Measurements from ENCODE around the gene SAFB.

SAFB gene

GRCh38 chr19:5637971-5638370, 15.1 kb downstream of the SAFB start (continued):
- no peak for TF ChIP-seq ZNF565 (CRISPR knock-in tag; conservative IDR thresholded peaks at IDR 0.05; ENCODE audit: low read depth)
- TF ChIP-seq ZFP3 (CRISPR knock-in tag; IDR thresholded peaks at IDR 0.05) = no peak
- no peak for TF ChIP-seq ZNF8 (CRISPR knock-in tag; IDR thresholded peaks at IDR 0.05)
- TF ChIP-seq TCF4 (CRISPR knock-in tag; IDR thresholded peaks at IDR 0.05; ENCODE audit: borderline replicate concordance) = no peak

DNA sequence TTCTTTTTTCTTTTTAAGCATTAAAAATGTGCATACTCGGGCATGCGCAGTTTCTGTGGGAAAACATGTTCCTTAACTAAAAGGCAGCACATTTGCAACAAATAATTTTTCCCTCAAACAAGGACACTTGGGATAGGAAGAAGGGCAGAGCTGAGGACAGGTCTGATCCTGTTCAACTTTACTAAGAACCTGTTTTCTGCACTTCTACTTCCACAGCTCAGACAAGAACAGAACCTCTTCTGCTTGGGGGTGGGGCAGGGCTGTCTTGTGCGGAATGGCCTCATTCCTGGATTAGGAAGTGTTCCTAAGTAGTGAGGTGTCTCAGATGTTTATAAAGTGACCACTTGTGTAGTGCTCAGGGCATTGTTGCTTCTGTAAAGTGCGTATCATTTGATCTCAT, 18.3 kb downstream of the SAFB start:
- TF ChIP-seq POU6F1 (CRISPR knock-in tag; IDR thresholded peaks at IDR 0.05; ENCODE audit: borderline replicate concordance, low read depth) (no peak), ISL1 (CRISPR knock-in tag; IDR thresholded peaks at IDR 0.05) (no peak), ESRRG (CRISPR knock-in tag; IDR thresholded peaks at IDR 0.05) (no peak), TOX (CRISPR knock-in tag; IDR thresholded peaks at IDR 0.05; ENCODE audit: borderline replicate concordance) (no peak), SNAI2 (CRISPR knock-in tag; IDR thresholded peaks at IDR 0.05) (no peak), BACH2 (CRISPR knock-in tag; IDR thresholded peaks at IDR 0.05; ENCODE audit: borderline replicate concordance) (no peak), TSHZ2 (CRISPR knock-in tag; IDR thresholded peaks at IDR 0.05) (no peak), CSDC2 (CRISPR knock-in tag; IDR thresholded peaks at IDR 0.05) (no peak), CSRNP3 (CRISPR knock-in tag; IDR thresholded peaks at IDR 0.05) (no peak), ZFP30 (CRISPR knock-in tag; IDR thresholded peaks at IDR 0.05) (no peak), PPARA (CRISPR knock-in tag; IDR thresholded peaks at IDR 0.05; ENCODE audit: borderline replicate concordance) (no peak), GLIS3 (CRISPR knock-in tag; IDR thresholded peaks at IDR 0.05) (no peak), ZNF70 (CRISPR knock-in tag; IDR thresholded peaks at IDR 0.05) (no peak), ZFP3 (CRISPR knock-in tag; IDR thresholded peaks at IDR 0.05) (no peak), ZC3H10 (CRISPR knock-in tag; IDR thresholded peaks at IDR 0.05) (no peak), TCF4 (CRISPR knock-in tag; IDR thresholded peaks at IDR 0.05; ENCODE audit: borderline replicate concordance) (no peak), ARNTL (CRISPR knock-in tag; IDR thresholded peaks at IDR 0.05; ENCODE audit: borderline replicate concordance, low read depth) (no peak), RARB (CRISPR knock-in tag; IDR thresholded peaks at IDR 0.05) (no peak), ZNF8 (CRISPR knock-in tag; IDR thresholded peaks at IDR 0.05) (no peak)
- TF ChIP-seq, protein P1, sequence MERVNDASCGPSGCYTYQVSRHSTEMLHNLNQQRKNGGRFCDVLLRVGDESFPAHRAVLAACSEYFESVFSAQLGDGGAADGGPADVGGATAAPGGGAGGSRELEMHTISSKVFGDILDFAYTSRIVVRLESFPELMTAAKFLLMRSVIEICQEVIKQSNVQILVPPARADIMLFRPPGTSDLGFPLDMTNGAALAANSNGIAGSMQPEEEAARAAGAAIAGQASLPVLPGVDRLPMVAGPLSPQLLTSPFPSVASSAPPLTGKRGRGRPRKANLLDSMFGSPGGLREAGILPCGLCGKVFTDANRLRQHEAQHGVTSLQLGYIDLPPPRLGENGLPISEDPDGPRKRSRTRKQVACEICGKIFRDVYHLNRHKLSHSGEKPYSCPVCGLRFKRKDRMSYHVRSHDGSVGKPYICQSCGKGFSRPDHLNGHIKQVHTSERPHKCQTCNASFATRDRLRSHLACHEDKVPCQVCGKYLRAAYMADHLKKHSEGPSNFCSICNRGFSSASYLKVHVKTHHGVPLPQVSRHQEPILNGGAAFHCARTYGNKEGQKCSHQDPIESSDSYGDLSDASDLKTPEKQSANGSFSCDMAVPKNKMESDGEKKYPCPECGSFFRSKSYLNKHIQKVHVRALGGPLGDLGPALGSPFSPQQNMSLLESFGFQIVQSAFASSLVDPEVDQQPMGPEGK (CRISPR knock-in tag; IDR thresholded peaks at IDR 0.05; ENCODE audit: borderline replicate concordance) = no peak
- no peak for ATAC-seq

DNA sequence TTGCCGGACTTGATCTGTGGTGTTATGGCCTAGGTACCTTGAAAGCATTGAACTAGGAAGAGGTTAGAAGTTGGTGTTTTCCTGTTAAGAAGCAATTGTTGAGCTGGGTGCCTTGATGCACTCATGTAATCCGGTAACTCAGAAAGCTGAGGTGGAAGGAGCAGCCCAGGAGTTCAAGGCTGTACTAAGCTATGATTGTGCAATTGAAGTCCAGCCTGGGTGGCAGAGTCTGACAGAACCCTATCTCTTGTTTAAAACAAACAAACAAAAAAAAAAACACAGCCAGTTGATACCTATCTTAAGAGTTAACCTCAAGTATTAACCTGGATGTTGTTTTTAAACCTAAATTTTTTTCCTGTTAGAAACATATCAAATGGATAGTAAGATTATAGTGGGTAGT, 19.3 kb downstream of the SAFB start:
- no peak for ATAC-seq
- TF ChIP-seq CSRNP3 (CRISPR knock-in tag; IDR thresholded peaks at IDR 0.05) (no peak), RARB (CRISPR knock-in tag; IDR thresholded peaks at IDR 0.05) (no peak), SNAI2 (CRISPR knock-in tag; IDR thresholded peaks at IDR 0.05) (no peak), GLIS3 (CRISPR knock-in tag; IDR thresholded peaks at IDR 0.05) (no peak), ARNTL (CRISPR knock-in tag; IDR thresholded peaks at IDR 0.05; ENCODE audit: borderline replicate concordance, low read depth) (no peak), ISL1 (CRISPR knock-in tag; IDR thresholded peaks at IDR 0.05) (no peak), ZNF70 (CRISPR knock-in tag; IDR thresholded peaks at IDR 0.05) (no peak), TCF4 (CRISPR knock-in tag; IDR thresholded peaks at IDR 0.05; ENCODE audit: borderline replicate concordance) (no peak), BACH2 (CRISPR knock-in tag; IDR thresholded peaks at IDR 0.05; ENCODE audit: borderline replicate concordance) (no peak), ZFP30 (CRISPR knock-in tag; IDR thresholded peaks at IDR 0.05) (no peak), ZNF565 (CRISPR knock-in tag; conservative IDR thresholded peaks at IDR 0.05; ENCODE audit: low read depth) (no peak), TOX (CRISPR knock-in tag; IDR thresholded peaks at IDR 0.05; ENCODE audit: borderline replicate concordance) (no peak), ZC3H10 (CRISPR knock-in tag; IDR thresholded peaks at IDR 0.05) (no peak), ZFP3 (CRISPR knock-in tag; IDR thresholded peaks at IDR 0.05) (no peak)
- TF ChIP-seq, protein P2, sequence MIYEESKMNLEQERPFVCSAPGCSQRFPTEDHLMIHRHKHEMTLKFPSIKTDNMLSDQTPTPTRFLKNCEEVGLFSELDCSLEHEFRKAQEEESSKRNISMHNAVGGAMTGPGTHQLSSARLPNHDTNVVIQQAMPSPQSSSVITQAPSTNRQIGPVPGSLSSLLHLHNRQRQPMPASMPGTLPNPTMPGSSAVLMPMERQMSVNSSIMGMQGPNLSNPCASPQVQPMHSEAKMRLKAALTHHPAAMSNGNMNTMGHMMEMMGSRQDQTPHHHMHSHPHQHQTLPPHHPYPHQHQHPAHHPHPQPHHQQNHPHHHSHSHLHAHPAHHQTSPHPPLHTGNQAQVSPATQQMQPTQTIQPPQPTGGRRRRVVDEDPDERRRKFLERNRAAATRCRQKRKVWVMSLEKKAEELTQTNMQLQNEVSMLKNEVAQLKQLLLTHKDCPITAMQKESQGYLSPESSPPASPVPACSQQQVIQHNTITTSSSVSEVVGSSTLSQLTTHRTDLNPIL (CRISPR knock-in tag; IDR thresholded peaks at IDR 0.05; ENCODE audit: low read depth) = no peak
- TF ChIP-seq, protein P1 (CRISPR knock-in tag; IDR thresholded peaks at IDR 0.05; ENCODE audit: borderline replicate concordance) = no peak
